GM15510 (cell line): ENCODE results near the gene ARHGEF6.

Experiments
- POLR2A ChIP-seq: IDR thresholded peaks from 3 replicates; pipeline ENCODE4 v1.6.1; 2011; ENCODE audit warnings: borderline replicate concordance; ENCODE audit not compliant: insufficient read length; ENCODE audit errors: extremely low read depth

Gene ARHGEF6

DNA sequence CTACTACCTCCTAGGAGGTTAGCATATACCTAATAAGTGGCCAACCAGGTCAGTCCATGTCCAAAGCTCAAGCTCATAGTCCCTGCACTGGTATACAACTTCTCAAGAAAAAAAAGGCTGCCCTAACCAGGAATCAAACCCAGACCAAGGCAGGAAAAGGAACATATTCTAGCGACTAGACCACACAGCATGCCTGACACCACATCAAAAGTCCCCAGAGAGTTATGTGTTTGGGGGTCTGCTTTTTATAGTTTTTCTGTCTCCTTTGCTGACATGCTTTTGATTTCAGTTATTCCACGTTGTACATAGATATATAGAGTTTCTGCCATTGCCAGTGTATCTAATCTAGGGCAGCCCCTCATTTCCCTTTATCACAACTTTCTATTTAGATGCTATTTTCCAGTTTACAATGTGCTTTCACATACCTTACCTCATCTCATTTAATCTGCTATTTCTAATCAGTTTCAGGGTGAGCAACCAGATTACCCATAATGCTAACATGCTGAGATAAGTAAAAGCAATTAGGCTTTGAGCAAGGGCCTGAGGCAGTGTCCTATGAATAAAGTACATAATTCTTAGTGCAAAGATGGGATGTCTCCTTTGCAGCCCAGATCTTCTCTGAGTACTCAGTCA, 17.8 kb downstream of the ARHGEF6 start:
- no peak for TF ChIP-seq POLR2A

DNA sequence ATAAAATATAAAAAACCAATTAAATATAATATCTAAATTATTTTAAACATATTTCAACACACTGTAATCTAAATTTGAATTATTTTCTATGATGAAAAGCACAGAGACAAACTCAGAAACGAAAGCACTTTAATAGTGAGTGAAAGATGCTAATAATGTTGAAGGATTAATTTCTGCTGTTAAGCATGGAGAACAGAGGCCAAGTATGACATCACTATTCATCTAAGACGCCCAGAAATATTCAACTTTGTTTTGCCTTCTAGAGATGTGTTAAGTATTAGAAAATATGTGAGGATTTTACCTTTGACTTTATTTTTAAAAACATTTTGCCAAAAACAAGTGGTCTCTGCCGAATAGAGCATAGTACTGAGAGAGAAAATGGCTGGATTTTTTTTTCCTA, 19.3 kb downstream of the ARHGEF6 start:
- no peak for TF ChIP-seq POLR2A

DNA sequence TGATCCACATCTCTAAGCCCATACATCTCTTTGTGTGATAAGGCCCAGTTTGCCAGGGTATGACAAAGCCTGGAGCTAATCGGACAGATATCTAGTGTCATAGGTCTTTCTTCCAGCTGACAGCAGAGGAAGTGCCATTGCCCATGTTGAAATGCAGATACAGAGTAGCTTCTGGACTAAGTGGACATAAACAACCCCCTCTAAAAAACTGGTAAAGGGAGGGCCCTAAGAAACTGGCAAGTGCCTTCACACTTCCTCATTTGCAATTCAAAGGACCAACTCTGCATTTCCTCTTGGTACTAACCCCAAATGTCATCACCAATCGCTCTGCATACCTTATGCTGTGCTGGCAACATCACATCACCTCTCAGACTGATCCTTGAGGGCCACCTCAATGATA, 20.8 kb downstream of the ARHGEF6 start:
- TF ChIP-seq POLR2A, result no peak

DNA sequence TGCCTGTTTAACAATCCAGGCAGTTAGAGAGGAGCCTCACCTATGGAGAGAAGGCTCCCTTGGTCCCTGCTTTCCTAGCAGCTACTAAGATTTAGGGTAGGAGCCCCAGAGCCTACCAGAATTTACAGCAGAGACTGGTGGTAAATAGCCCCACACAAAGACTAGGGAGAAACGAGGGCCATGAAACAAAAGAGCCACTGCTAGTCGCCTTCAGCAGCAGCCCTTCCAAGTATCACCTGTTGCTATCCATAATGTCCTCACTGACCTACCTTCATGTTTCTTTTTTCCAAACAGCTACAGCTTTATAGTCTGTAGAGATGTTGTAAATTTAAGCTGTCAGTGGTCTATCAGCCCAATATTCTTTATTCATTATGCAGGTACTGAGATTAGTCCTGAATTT, 25.3 kb downstream of the ARHGEF6 start:
- TF ChIP-seq POLR2A, result no peak

DNA sequence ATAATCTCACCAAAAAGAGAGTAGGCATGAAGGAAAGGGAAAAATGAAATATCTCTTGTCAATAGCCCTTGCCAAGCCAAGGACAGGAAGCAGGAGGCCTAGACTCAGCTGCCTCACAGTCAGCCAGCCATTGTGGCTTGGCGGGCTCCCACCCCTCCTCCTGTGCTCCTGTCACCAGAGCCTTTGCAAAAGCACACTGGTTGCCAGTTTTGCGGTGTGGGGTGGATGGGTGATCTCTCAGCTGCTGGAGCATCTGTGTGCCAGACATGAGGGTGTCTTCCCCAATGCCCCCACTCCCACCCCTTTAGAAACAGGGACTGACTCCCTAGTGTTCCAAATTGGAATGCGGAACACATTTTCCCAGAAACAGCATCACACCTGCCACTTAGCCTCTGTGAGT, 26.1 kb downstream of the ARHGEF6 start:
- TF ChIP-seq POLR2A, result no peak

DNA sequence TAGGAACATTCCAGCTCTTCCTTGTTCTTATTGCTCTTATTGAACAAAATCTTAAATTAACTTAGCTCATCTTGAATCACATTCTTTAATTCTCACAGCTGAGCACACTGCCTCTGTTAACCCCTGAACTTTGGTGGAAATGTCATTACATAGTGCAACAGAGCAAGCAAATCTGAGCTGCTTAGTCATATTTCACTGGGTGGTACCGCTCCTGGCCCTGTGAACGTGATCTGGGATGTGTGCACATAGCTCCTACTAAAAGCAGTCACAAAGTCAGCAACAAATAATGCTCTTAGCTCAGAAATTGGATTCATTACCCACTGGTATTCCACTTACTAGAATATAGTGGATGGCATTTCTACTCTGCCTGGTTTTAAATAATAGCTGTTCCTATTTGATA, 27.9 kb downstream of the ARHGEF6 start:
- TF ChIP-seq POLR2A, result no peak

DNA sequence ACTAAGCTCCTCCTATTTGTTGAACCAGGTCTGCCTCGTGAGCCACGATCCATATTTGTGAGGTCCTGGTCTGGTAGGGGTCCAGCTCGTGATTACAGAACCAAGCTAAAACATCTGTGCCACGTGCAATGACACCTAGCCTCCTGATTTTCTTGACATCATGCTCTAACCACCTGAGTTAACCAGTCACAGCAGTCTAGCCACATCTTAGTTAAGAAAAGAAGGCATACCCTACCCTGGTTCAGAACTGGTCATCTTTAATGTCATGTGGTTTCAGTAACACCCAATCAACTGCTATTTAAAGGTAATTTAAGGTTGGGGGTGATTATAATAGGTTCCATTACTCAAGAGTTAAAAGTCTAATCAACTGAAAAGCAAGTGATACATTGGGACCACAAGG, 28.4 kb downstream of the ARHGEF6 start:
- TF ChIP-seq POLR2A, result no peak

DNA sequence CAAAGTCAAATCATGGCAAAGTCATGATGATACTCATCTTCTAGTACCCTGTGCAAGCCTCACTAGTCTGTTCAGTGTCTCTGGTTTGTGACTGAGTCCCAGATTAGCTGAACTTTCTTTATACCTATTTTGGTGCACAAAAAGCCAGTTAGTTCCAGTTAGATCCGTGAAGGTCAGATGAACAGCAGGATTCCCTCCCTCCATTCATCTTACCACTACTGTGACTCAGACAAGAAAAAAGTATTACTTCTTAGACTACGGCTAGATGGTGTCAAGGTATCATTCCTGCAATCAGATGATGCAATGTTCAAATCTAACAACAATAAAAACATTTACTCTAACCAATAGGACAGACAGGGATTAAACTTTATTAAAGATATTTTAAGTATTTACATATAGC, 30.4 kb downstream of the ARHGEF6 start:
- TF ChIP-seq POLR2A, result no peak

DNA sequence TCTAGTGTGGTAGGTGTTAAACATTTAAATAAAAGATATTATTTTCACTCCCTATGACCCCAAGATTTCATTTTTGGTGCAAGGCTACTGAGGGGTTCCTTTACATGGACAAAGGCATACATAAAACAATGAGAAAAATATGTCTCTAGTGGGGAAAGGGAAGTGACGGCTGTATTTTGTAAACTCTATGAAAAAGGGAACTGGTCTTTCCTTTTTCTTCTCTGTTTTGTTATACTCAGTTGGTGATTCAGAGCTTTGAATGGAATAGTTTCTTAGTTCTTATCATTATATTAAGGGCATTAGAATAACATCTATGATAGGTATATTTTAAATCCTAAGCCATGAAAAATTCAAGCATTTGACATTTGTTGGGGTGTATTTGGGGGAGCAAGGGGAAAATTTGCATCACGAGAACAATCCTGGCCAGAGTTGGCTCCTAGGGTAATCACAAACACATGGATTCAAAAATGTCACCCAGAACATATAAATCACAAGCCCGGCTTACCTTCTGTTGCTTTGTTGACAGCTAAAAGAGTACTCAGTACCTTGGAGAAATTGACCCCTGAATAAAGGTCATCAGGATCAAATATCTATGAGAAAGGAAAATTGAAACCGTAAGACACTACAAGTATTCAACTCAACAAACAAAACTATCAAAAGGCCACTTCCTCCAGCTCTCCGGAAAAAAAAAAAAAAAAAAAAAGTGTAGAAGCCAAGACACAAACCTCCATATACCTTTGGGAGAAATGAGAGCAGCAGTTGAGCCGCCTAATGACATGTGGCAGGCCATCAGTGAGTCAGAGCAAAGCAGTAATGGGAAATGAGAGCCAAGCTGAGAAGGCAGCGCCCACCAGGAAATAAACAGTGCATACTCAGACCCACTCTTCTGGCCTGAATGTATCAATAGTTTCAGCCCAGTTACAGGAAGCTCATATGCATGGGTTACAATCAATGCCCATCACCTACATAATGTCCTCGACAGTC, 33.4 kb downstream of the ARHGEF6 start:
- TF ChIP-seq POLR2A, result no peak

DNA sequence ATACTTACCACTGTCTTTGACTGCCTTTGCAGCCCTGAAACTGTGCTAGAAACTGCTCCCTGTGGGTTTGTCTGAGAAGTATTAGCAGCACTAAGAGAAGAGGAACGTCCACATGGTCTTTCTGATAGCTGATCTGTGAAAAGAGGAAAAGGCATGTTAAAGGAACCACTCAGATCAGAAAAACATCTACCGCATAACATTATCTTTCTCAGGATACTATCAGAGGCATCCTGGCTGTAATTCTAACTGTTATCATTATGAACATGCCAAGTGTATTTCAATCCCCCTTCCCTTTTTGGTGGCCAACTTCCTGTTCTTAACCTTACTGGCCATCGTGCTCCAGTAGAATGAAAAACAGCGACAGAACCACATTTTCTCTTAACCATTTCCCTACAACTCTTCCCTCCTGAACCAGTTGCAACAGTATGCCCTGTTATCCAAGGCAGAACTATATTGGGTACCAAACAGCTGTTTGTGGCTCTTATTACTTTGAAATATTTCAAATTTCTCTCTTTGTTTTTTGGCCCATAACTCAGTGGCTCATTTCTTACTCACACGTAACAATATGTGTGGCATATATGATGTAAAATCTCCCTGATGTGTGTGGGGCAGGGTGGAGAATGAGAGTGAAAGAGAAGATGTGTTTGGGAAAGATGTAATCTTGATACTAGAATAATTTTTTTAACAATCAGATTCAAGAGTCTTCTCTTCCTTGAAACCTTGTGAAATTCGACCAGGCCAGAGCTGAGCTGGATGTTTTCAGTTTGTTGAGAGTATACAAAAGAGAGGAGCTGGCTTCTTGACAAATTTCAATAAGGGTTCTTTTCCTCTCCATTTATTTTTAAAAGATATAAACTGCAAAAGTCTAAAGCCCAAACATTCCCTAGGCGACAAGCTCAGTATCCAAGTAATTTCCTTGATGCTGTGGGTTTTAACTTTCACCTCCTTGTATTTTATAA, 35.2 kb downstream of the ARHGEF6 start:
- TF ChIP-seq POLR2A, result no peak

DNA sequence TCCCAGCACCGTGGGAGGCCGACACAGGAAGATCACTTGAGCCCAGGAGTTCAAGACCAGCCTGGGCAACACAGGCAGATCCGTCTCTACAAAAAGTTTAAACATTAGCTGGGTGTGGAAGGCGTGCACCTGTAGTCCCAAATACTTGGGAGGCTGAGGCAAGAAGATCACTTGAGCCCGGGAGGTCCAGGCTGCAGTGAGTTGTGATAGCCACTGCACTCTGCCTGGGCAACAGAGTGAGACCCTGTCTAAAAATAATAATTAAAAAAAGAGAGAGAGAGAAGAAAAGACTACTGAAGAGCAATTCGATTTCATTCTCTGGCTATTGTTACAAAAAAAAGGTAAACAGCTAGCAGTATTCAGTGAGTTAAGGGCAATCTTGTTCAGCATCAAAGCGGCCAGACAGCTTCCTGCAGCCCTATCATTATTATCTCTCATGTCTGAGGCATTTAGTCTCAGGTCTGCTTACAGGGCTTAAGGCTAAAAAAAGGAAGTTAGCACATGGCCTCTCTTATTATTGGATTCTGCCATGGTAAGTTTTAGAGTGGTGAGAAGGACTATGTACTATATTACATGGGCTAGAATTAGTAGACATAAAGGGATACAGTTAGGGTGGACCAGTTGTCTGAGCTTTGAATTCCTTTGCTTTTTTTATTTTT, 37.9 kb downstream of the ARHGEF6 start:
- no peak for TF ChIP-seq POLR2A

DNA sequence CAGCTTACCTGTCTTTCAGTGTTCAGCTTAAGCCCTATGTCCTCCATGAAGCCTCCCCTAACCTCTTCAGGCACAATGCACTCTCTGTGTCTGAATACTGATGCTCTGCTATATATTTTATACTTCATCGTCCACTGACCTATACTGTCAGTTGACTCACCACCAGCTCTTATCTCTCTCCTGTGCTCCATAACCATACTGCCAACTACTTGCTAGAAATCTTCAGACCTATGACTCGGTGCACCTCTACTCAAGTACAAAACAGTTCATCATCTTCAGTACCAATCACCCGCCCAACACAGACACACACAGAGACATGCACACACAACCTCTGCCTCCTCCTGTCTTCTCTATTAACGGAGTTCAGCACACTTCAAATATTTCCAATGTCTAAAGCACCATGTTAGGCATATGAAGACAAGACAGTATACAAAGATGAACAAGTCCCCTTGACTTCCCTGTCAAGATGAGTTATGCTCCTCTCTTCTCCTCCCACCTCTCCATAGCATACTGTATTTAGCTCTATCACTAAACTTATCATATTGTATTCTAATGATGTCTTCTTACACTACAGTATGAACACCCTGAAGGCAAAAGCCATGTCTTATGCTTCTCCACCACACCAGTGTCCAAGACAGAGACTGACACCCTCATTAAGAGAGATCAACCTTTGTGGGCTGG, 42.5 kb downstream of the ARHGEF6 start:
- TF ChIP-seq POLR2A, result no peak

DNA sequence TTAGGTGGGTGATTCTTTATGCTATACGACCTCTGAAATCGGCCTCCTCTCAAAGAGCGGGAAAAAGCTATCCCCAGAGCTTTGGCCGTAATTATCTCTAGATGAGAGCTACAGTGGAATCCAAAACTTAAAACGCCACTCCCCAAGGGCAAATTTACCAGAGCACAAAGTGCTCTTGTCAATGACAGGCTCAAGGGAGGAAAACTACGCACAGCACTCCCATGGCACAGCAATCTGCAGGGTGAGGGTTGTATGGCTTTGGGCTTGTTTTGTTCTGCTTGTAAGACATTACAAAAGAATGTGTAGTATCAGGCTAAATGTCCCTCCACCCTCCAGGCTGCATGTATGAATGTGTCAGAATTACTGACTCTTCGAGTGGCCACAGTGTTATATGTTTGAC, 44.0 kb downstream of the ARHGEF6 start:
- TF ChIP-seq POLR2A, result no peak

DNA sequence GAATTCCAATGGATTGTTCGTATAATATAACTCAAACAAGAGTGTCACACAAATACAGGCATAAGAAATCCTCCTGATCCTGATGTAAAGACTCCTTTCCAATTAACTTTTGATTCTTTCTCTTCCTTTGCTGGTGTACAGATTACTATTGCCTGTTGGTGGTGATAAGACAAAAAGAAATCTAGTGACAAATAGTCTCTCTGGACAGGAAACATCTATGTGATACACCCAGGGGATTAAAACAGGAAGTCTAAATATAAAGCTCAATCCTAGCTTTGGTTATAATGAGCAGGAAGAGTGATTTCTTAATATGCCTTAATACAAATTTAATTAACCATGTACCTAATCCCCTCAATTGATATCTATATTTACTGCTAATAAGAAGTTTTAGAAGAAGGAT, 45.1 kb downstream of the ARHGEF6 start:
- TF ChIP-seq POLR2A, result no peak
